ENCODE results near the gene OLAH.

Gene OLAH

GRCh38 chr10:15049533-15049932, 5.8 kb downstream of the OLAH start:
- Mint-ChIP-seq H3K9me3 (no peaks in the 10 kb centered on the region), H3K27me3 (no peaks in the 10 kb centered on the region), H3K36me3 (ENCODE audit: low read depth) (no peaks in the 10 kb centered on the region), H3K4me1 (peaks cover 3% of the 10 kb centered on the region), H3K4me3 (no peak overlapping the region), H3K27ac (no peak overlapping the region)
- ATAC-seq (no peak), DNase-seq (no peak)

GRCh38 chr10:15052121-15052520, 8.4 kb downstream of the OLAH start:
- ATAC-seq (no peak), DNase-seq (no peak)
- Mint-ChIP-seq H3K4me1 (no peaks in the 10 kb centered on the region), H3K4me3 (no peak overlapping the region), H3K9me3 (no peaks in the 10 kb centered on the region), H3K36me3 (ENCODE audit: low read depth) (no peaks in the 10 kb centered on the region), H3K27me3 (no peaks in the 10 kb centered on the region), H3K27ac (no peak overlapping the region)

GRCh38 chr10:15053061-15053460, 9.3 kb downstream of the OLAH start:
- no peaks in the 10 kb centered on the region for H3K4me1 Mint-ChIP-seq
- no peak for ATAC-seq
- H3K27me3 Mint-ChIP-seq, result no peaks in the 10 kb centered on the region
- no peaks in the 10 kb centered on the region for H3K36me3 Mint-ChIP-seq (ENCODE audit: low read depth)
- H3K27ac Mint-ChIP-seq, result no peak overlapping the region
- H3K9me3 Mint-ChIP-seq, result no peaks in the 10 kb centered on the region
- no peak overlapping the region for H3K4me3 Mint-ChIP-seq
- DNase-seq, result no peak

GRCh38 chr10:15058689-15059088, 14.9 kb downstream of the OLAH start:
- ATAC-seq (no peak), DNase-seq (no peak)
- Mint-ChIP-seq H3K36me3 (ENCODE audit: low read depth) (peaks cover 8% of the 10 kb centered on the region), H3K4me3 (no peak overlapping the region), H3K27ac (no peak overlapping the region), H3K4me1 (no peaks in the 10 kb centered on the region), H3K9me3 (peaks cover 13% of the 10 kb centered on the region), H3K27me3 (peaks cover 12% of the 10 kb centered on the region)

- peaks cover 8% of the 10 kb centered on the region for H3K36me3 Mint-ChIP-seq (ENCODE audit: low read depth)
- H3K27ac Mint-ChIP-seq, result no peak overlapping the region
- DNase-seq, result no peak
- peaks cover 14% of the 10 kb centered on the region for H3K27me3 Mint-ChIP-seq
- H3K4me3 Mint-ChIP-seq, result no peak overlapping the region
- H3K4me1 Mint-ChIP-seq, result no peaks in the 10 kb centered on the region
- H3K9me3 Mint-ChIP-seq, result peaks cover 13% of the 10 kb centered on the region
- ATAC-seq, result no peak
Observed at GRCh38 chr10:15059914-15060313, 16.2 kb downstream of the OLAH start.

GRCh38 chr10:15060638-15061037, 16.9 kb downstream of the OLAH start:
- Mint-ChIP-seq H3K4me1 (no peaks in the 10 kb centered on the region), H3K4me3 (no peak overlapping the region), H3K27ac (no peak overlapping the region), H3K36me3 (ENCODE audit: low read depth) (peaks cover 8% of the 10 kb centered on the region), H3K9me3 (peaks cover 13% of the 10 kb centered on the region), H3K27me3 (peaks cover 14% of the 10 kb centered on the region)
- DNase-seq (no peak), ATAC-seq (no peak)

- Mint-ChIP-seq H3K4me3 (no peak overlapping the region), H3K27ac (no peak overlapping the region), H3K4me1 (no peaks in the 10 kb centered on the region), H3K36me3 (ENCODE audit: low read depth) (no peaks in the 10 kb centered on the region), H3K9me3 (no peaks in the 10 kb centered on the region), H3K27me3 (peaks cover 2% of the 10 kb centered on the region)
- ATAC-seq (no peak), DNase-seq (no peak)
Observed at GRCh38 chr10:15067154-15067553, 23.4 kb downstream of the OLAH start.

- Mint-ChIP-seq H3K4me3 (no peak overlapping the region), H3K36me3 (ENCODE audit: low read depth) (no peaks in the 10 kb centered on the region), H3K9me3 (no peaks in the 10 kb centered on the region), H3K4me1 (no peaks in the 10 kb centered on the region), H3K27ac (no peak overlapping the region), H3K27me3 (peaks cover 2% of the 10 kb centered on the region)
- ATAC-seq (no peak), DNase-seq (no peak)
Observed at GRCh38 chr10:15068802-15069201, 25.1 kb downstream of the OLAH start.

GRCh38 chr10:15069230-15069629, 25.5 kb downstream of the OLAH start:
- Mint-ChIP-seq H3K4me3 (no peak overlapping the region), H3K9me3 (no peaks in the 10 kb centered on the region), H3K4me1 (no peaks in the 10 kb centered on the region), H3K36me3 (ENCODE audit: low read depth) (no peaks in the 10 kb centered on the region), H3K27me3 (peaks cover under 1% of the 10 kb centered on the region), H3K27ac (no peak overlapping the region)
- DNase-seq (no peak), ATAC-seq (no peak)

- no peaks in the 10 kb centered on the region for H3K9me3 Mint-ChIP-seq
- no peaks in the 10 kb centered on the region for H3K27me3 Mint-ChIP-seq
- DNase-seq (no peak), ATAC-seq (no peak)
- no peaks in the 10 kb centered on the region for H3K4me1 Mint-ChIP-seq
- H3K36me3 Mint-ChIP-seq (ENCODE audit: low read depth), result no peaks in the 10 kb centered on the region
- no peak overlapping the region for H3K27ac Mint-ChIP-seq
- H3K4me3 Mint-ChIP-seq, result no peak overlapping the region
Observed at GRCh38 chr10:15072358-15072757, 28.6 kb downstream of the OLAH start.

- H3K27me3 Mint-ChIP-seq, result no peaks in the 10 kb centered on the region
- H3K4me3 Mint-ChIP-seq, result no peak overlapping the region
- no peaks in the 10 kb centered on the region for H3K9me3 Mint-ChIP-seq
- H3K36me3 Mint-ChIP-seq (ENCODE audit: low read depth), result no peaks in the 10 kb centered on the region
- no peak overlapping the region for H3K27ac Mint-ChIP-seq
- ATAC-seq (no peak), DNase-seq (no peak)
- no peaks in the 10 kb centered on the region for H3K4me1 Mint-ChIP-seq
Observed at GRCh38 chr10:15075421-15075820, 31.7 kb downstream of the OLAH start.

- no peak overlapping the region for H3K4me3 Mint-ChIP-seq
- no peak overlapping the region for H3K27ac Mint-ChIP-seq
- H3K36me3 Mint-ChIP-seq (ENCODE audit: low read depth), result no peaks in the 10 kb centered on the region
- no peaks in the 10 kb centered on the region for H3K27me3 Mint-ChIP-seq
- H3K4me1 Mint-ChIP-seq, result no peaks in the 10 kb centered on the region
- DNase-seq, result no peak
- no peak for ATAC-seq
- no peaks in the 10 kb centered on the region for H3K9me3 Mint-ChIP-seq
Observed at GRCh38 chr10:15083674-15084501, 40.1 kb downstream of the OLAH start.

- H3K9me3 Mint-ChIP-seq, result no peaks in the 10 kb centered on the region
- H3K27me3 Mint-ChIP-seq, result no peaks in the 10 kb centered on the region
- DNase-seq, result no peak
- H3K4me1 Mint-ChIP-seq, result no peaks in the 10 kb centered on the region
- no peak overlapping the region for H3K27ac Mint-ChIP-seq
- no peak for ATAC-seq
- no peak overlapping the region for H3K4me3 Mint-ChIP-seq
- no peaks in the 10 kb centered on the region for H3K36me3 Mint-ChIP-seq (ENCODE audit: low read depth)
Observed at GRCh38 chr10:15084502-15084922, 40.8 kb downstream of the OLAH start.

GRCh38 chr10:15088428-15089261, 44.9 kb downstream of the OLAH start, which contains the start of gene ACBD7:
TSS of gene ACBD7 (minus strand) at chr10:15088776. CDS start at chr10:15088728, 48 bp downstream.
- H3K27me3 Mint-ChIP-seq, result no peaks in the 10 kb centered on the region
- H3K27ac Mint-ChIP-seq, result no peak within 1 kb of the TSS
- no peaks in the 10 kb centered on the region for H3K36me3 Mint-ChIP-seq (ENCODE audit: low read depth)
- ATAC-seq (peak; percentile 100), DNase-seq (peak; percentile 83)
- H3K9me3 Mint-ChIP-seq, result no peaks in the 10 kb centered on the region
- H3K4me3 Mint-ChIP-seq, result peak within 1 kb of the TSS; percentile 64
- no peaks in the 10 kb centered on the region for H3K4me1 Mint-ChIP-seq

GRCh38 chr10:15091418-15091817, 47.7 kb downstream of the OLAH start:
- no peaks in the 10 kb centered on the region for H3K36me3 Mint-ChIP-seq (ENCODE audit: low read depth)
- peaks cover under 1% of the 10 kb centered on the region for H3K4me1 Mint-ChIP-seq
- no peaks in the 10 kb centered on the region for H3K9me3 Mint-ChIP-seq
- H3K4me3 Mint-ChIP-seq, result no peak overlapping the region
- H3K27me3 Mint-ChIP-seq, result no peaks in the 10 kb centered on the region
- H3K27ac Mint-ChIP-seq, result no peak overlapping the region
- DNase-seq (no peak), ATAC-seq (no peak)
